HFFc6 (cell line): ENCODE measurements around the gene ISCU. TPM values are rescaled to one million over a fixed set of nuclear protein-coding genes. Genes with fewer than 3 reads are reported as not detected.

Experiments
- DNase-seq: peaks from one replicate; pipeline ENCODE4 v3.0.0-alpha.2; 2018
- H3K27ac Mint-ChIP-seq: 2 replicates; pipeline ENCODE4 v1.8.0; 2020; ENCODE audit warnings: mild to moderate bottlenecking, mixed read lengths
- H3K27me3 Mint-ChIP-seq: 2 replicates; pipeline ENCODE4 v1.8.0; 2021; ENCODE audit warnings: mild to moderate bottlenecking, moderate library complexity, mixed read lengths; ENCODE audit not compliant: insufficient read depth
- H3K36me3 Mint-ChIP-seq: 2 replicates; pipeline ENCODE4 v1.8.0; 2021; ENCODE audit warnings: low read depth, mixed read lengths
- H3K4me1 Mint-ChIP-seq: 2 replicates; pipeline ENCODE4 v1.8.0; 2020; ENCODE audit warnings: low read depth, mixed read lengths
- H3K4me3 Mint-ChIP-seq: 2 replicates; pipeline ENCODE4 v1.8.0; 2020; ENCODE audit warnings: mild to moderate bottlenecking, moderate library complexity, mixed read lengths
- H3K9me3 Mint-ChIP-seq: 2 replicates; pipeline ENCODE4 v1.8.0; 2020; ENCODE audit warnings: mild to moderate bottlenecking, mixed read lengths
- total RNA-seq, 6 experiments: library from RNA; stranded (reverse); fragmentation: NEBNext Ultra II Directional; extraction: Animal tissue kit (Norgen Biotek cat#: 25700); gene quantifications; 2 replicates in 1 of 6; 3 replicates in 5 of 6; pipeline ENCODE4 v1.2.3, GENCODE V29; 2021
- TF ChIP-seq, protein P1 (sequence below): fragments of 200-600 bp; sonication (generic); IDR thresholded peaks from 2 replicates; pipeline ENCODE4 v1.5.0; 2021; ENCODE audit warnings: antibody characterized with exemption, mild to moderate bottlenecking

ISCU gene
- total RNA-seq, 6 experiments from 2014 or later = 100 to 128 (median 107) TPM

GRCh38 chr12:108516511-108517275, 45.7 kb upstream of the ISCU start:
- peaks cover 10% of the 10 kb centered on the region for H3K27me3 Mint-ChIP-seq
- peaks cover 31% of the 10 kb centered on the region for H3K4me1 Mint-ChIP-seq
- H3K27ac Mint-ChIP-seq = peak overlapping the region; percentile 51; the same call in 1 of the 2 replicates
- peak overlapping the region; percentile 88 for H3K4me3 Mint-ChIP-seq
- H3K36me3 Mint-ChIP-seq = peaks cover 26% of the 10 kb centered on the region
- no peak for DNase-seq
- TF ChIP-seq, protein P1, sequence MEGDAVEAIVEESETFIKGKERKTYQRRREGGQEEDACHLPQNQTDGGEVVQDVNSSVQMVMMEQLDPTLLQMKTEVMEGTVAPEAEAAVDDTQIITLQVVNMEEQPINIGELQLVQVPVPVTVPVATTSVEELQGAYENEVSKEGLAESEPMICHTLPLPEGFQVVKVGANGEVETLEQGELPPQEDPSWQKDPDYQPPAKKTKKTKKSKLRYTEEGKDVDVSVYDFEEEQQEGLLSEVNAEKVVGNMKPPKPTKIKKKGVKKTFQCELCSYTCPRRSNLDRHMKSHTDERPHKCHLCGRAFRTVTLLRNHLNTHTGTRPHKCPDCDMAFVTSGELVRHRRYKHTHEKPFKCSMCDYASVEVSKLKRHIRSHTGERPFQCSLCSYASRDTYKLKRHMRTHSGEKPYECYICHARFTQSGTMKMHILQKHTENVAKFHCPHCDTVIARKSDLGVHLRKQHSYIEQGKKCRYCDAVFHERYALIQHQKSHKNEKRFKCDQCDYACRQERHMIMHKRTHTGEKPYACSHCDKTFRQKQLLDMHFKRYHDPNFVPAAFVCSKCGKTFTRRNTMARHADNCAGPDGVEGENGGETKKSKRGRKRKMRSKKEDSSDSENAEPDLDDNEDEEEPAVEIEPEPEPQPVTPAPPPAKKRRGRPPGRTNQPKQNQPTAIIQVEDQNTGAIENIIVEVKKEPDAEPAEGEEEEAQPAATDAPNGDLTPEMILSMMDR = peak; percentile 54
- no peaks in the 10 kb centered on the region for H3K9me3 Mint-ChIP-seq

DNA sequence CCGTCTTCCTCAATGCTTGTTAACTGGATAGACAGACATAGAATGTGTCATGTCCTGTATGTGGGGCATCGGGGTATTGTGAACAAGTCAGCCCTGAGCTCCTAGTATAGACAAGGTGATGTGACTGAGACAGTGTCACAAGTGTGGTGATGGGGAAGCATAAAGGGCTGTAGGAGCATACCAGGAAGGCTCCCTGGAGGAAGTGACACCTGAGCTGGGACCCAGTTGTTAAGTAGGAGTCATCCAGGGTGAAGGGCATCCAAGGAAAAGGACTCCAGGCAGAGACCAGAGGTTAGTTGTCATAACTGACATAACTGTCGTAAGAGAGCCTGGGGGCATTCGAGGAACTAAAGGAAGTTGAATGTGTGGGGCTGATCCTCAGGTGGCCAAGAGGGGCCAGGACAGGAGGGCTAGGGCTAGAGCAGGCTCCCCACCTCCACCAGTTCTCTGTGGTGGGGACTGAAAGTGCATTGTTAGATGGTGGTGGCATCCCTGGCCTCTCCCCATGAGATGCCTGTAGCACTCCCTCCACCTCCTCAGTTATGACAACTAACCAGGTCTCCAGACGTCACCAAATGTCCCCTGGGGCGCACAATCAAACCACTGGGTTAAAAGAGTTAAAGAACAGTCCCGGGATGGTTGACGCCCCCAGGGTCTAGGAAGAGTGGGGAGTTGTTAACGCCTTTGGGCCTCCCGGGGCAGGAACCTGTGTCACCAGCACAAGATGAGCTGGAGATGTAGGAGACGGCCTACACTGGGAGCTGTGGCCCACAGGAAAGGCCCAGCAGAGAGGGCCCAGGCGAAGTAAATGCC, 44.9 kb upstream of the ISCU start:
- TF ChIP-seq, protein P1 = no peak; the same call in 1 of the 2 replicates
- Mint-ChIP-seq H3K27ac (no peak overlapping the region), H3K36me3 (peaks cover 26% of the 10 kb centered on the region), H3K27me3 (peaks cover 8% of the 10 kb centered on the region), H3K4me1 (peaks cover 31% of the 10 kb centered on the region), H3K9me3 (no peaks in the 10 kb centered on the region), H3K4me3 (no peak overlapping the region)
- DNase-seq = no peak

- DNase-seq = no peak
- Mint-ChIP-seq H3K36me3 (peaks cover 26% of the 10 kb centered on the region), H3K27me3 (peaks cover 5% of the 10 kb centered on the region), H3K4me3 (no peak overlapping the region), H3K27ac (no peak overlapping the region), H3K9me3 (no peaks in the 10 kb centered on the region), H3K4me1 (peaks cover 31% of the 10 kb centered on the region)
- TF ChIP-seq, protein P1 = no peak
Observed at GRCh38 chr12:108518101-108518715, 44.2 kb upstream of the ISCU start.

- Mint-ChIP-seq H3K27ac (no peak overlapping the region), H3K4me3 (no peak overlapping the region)
- no peak for DNase-seq
Observed at GRCh38 chr12:108518716-108519496, 43.5 kb upstream of the ISCU start.

More at GRCh38 chr12:108518716-108519496, 43.5 kb upstream of the ISCU start:
- Mint-ChIP-seq H3K9me3 (no peaks in the 10 kb centered on the region), H3K27me3 (peaks cover 3% of the 10 kb centered on the region; the same call in 1 of the 2 replicates), H3K36me3 (peaks cover 26% of the 10 kb centered on the region), H3K4me1 (peaks cover 31% of the 10 kb centered on the region)
- TF ChIP-seq, protein P1 = no peak
